Measurements from ENCODE around the gene TGFB2.

Gene TGFB2

GRCh38 chr1:218342091-218342490 lies 3.0 kb upstream of the TGFB2 start:
- DNase-seq (ENCODE audit: low read depth, low spot score) = no peak
- in situ Hi-C loops (cut with HindIII; ENCODE audit: low sequenced_read_pairs) = no loop called here
- H3K4me3 ChIP-seq (ENCODE audit: low read depth, low read length) = no peak overlapping the region
- TF ChIP-seq, protein P1, sequence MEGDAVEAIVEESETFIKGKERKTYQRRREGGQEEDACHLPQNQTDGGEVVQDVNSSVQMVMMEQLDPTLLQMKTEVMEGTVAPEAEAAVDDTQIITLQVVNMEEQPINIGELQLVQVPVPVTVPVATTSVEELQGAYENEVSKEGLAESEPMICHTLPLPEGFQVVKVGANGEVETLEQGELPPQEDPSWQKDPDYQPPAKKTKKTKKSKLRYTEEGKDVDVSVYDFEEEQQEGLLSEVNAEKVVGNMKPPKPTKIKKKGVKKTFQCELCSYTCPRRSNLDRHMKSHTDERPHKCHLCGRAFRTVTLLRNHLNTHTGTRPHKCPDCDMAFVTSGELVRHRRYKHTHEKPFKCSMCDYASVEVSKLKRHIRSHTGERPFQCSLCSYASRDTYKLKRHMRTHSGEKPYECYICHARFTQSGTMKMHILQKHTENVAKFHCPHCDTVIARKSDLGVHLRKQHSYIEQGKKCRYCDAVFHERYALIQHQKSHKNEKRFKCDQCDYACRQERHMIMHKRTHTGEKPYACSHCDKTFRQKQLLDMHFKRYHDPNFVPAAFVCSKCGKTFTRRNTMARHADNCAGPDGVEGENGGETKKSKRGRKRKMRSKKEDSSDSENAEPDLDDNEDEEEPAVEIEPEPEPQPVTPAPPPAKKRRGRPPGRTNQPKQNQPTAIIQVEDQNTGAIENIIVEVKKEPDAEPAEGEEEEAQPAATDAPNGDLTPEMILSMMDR (IDR thresholded peaks at IDR 0.05; ENCODE audit: low read depth, low read length) = no peak

- DNase-seq (ENCODE audit: low read depth, low spot score) = peak; percentile 80
- in situ Hi-C loops (cut with HindIII; ENCODE audit: low sequenced_read_pairs) = no loop called here
Measured at GRCh38 chr1:218345673-218346390, 696 bp downstream of the TGFB2 start.

GRCh38 chr1:218346391-218347204 lies 1.5 kb downstream of the TGFB2 start:
- peak overlapping the region; percentile 60 for H3K4me3 ChIP-seq (ENCODE audit: low read depth, low read length)
- in situ Hi-C loops (cut with HindIII; ENCODE audit: low sequenced_read_pairs) = no loop called here
- TF ChIP-seq, protein P1 (IDR thresholded peaks at IDR 0.05; ENCODE audit: low read depth, low read length) = no peak
- DNase-seq (ENCODE audit: low read depth, low spot score) = peak; percentile 55

More at GRCh38 chr1:218345673-218346390, 696 bp downstream of the TGFB2 start:
- H3K4me3 ChIP-seq (ENCODE audit: low read depth, low read length) = peak overlapping the region; percentile 60
- TF ChIP-seq, protein P1 (IDR thresholded peaks at IDR 0.05; ENCODE audit: low read depth, low read length) = no peak

DNA sequence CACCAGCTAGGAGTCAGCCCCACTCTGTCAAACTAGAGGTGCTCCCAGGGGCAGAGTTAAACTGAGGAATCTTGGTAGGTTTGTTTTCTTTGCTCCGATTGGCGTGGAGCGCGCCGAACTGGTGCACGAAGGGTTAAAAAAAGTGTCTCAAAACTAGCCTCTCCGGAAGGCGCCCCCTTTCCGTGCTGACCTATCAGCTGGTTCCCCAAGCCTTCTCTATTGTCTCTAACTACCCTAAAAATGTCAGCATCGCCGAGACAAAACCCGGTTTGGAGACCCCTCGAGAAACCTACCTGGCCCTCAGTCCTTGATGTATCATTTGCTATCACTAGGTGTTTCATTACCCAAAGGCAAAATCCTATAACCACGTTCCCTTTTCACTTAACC lies 2.2 kb downstream of the TGFB2 start:
- H3K4me3 ChIP-seq (ENCODE audit: low read depth, low read length) = peak overlapping the region; percentile 60
- peak; percentile 65 for DNase-seq (ENCODE audit: low read depth, low spot score)
- TF ChIP-seq, protein P1 (IDR thresholded peaks at IDR 0.05; ENCODE audit: low read depth, low read length) = no peak
- in situ Hi-C loops (cut with HindIII; ENCODE audit: low sequenced_read_pairs) = no loop called here

GRCh38 chr1:218347723-218348627 lies 2.8 kb downstream of the TGFB2 start:
- DNase-seq (ENCODE audit: low read depth, low spot score) = peak; percentile 90
- H3K4me3 ChIP-seq (ENCODE audit: low read depth, low read length) = peak overlapping the region; percentile 60
- in situ Hi-C loops (cut with HindIII; ENCODE audit: low sequenced_read_pairs) = no loop called here

More at GRCh38 chr1:218347723-218348627, 2.8 kb downstream of the TGFB2 start:
- TF ChIP-seq, protein P1 (IDR thresholded peaks at IDR 0.05; ENCODE audit: low read depth, low read length) = no peak

Measured in astrocyte of the spinal cord (primary cell).